B cell (primary cell): ENCODE data around the gene CDH13. TPM values are rescaled to one million over a fixed set of nuclear protein-coding genes. Genes with fewer than 3 reads are reported as not detected.

Experiments
- ATAC-seq: fragments of 200-7000 bp; cut with Tn5 transposase; one replicate; pipeline ENCODE4 v1.10.0; 2021; ENCODE audit warnings: low read depth, mild to moderate bottlenecking, moderate number of reproducible peaks, moderate library complexity
- CTCF ChIA-PET: fragments of 350-600 bp; sonication (Branson Sonifier 250); formaldehyde crosslinking; loops from one replicate; lab custom pipeline; 2021; ENCODE audit warnings: antibody characterized with exemption, inconsistent platforms; lab: Charles Lee
- POLR2A ChIA-PET: fragments of 350-600 bp; sonication (Branson Sonifier 250); formaldehyde crosslinking; loops from one replicate; lab custom pipeline; 2021; ENCODE audit warnings: antibody characterized with exemption; lab: Charles Lee
- DNase-seq: peaks from one replicate; pipeline ENCODE4 v3.0.0; 2013
- H2AFZ ChIP-seq: 2 replicates; pipeline ENCODE4 v1.6.1; 2012; ENCODE audit warnings: mild to moderate bottlenecking, low read depth, low read length; ENCODE audit not compliant: insufficient read depth, poor library complexity, severe bottlenecking
- H3K27ac ChIP-seq, 2 donors: 1 replicate in 1 of 2; 2 replicates in 1 of 2; pipeline ENCODE4 v1.5.1; 2012 to 2013; ENCODE audit warnings: low read length in 2 of 2, mild to moderate bottlenecking in 2 of 2, moderate library complexity in 1 of 2
- H3K27me3 ChIP-seq, 4 experiments: fragments of 200-600 bp in 1 of 4; sonication (generic) in 1 of 4; replicated peaks in 1 of 4; 1 replicate in 2 of 4; 2 replicates in 2 of 4; pipeline versions ENCODE4 v1.6.1 to v1.7.0; 2013 to 2016; ENCODE audit warnings: low read length in 3 of 4, mild to moderate bottlenecking in 2 of 4, mixed read lengths in 1 of 4, moderate library complexity in 1 of 4; ENCODE audit not compliant: insufficient read depth in 4 of 4, control insufficient read depth in 3 of 4; ENCODE audit errors: control extremely low read depth in 1 of 4
- H3K36me3 ChIP-seq, 2 experiments: replicated peaks in 1 of 2; 1 replicate in 1 of 2; 2 replicates in 1 of 2; pipeline versions ENCODE4 v1.6.1 to v1.7.1; 2013; ENCODE audit warnings: low read length in 1 of 2; ENCODE audit not compliant: insufficient read depth in 2 of 2, control insufficient read depth in 1 of 2; ENCODE audit errors: control extremely low read depth in 1 of 2, extremely low read depth in 1 of 2
- H3K4me1 ChIP-seq, 2 donors: fragments of 200-600 bp in 1 of 2; sonication (generic) in 1 of 2; 1 replicate in 1 of 2; 2 replicates in 1 of 2; pipeline versions ENCODE4 v1.5.1 to v1.6.1; 2013 to 2017; ENCODE audit warnings: low read length in 2 of 2; ENCODE audit not compliant: control insufficient read depth in 2 of 2, insufficient read depth in 2 of 2
- H3K4me2 ChIP-seq: replicated peaks from 2 replicates; pipeline ENCODE3; 2012; ENCODE audit warnings: mild to moderate bottlenecking, low read depth, low read length; ENCODE audit not compliant: poor library complexity, severe bottlenecking
- H3K4me3 ChIP-seq, 5 experiments: fragments of 200-600 bp in 1 of 5; sonication (generic) in 1 of 5; 1 replicate in 3 of 5; 2 replicates in 2 of 5; pipeline versions ENCODE4 v1.5.1 to v1.7.0; 2011 to 2016; ENCODE audit warnings: low read length in 4 of 5, mild to moderate bottlenecking in 4 of 5, low read depth in 2 of 5, control low read depth in 1 of 5, moderate library complexity in 1 of 5; ENCODE audit not compliant: insufficient read depth in 1 of 5; ENCODE audit errors: control extremely low read depth in 1 of 5, extremely low read depth in 1 of 5
- H3K79me2 ChIP-seq: fragments of 200-600 bp; sonication (generic); one replicate; pipeline ENCODE4 v1.6.0; 2016; ENCODE audit warnings: low read length; ENCODE audit not compliant: control insufficient read depth, insufficient read depth
- H3K9ac ChIP-seq: fragments of 200-600 bp; sonication (generic); 2 replicates; pipeline ENCODE4 v1.6.1; 2017; ENCODE audit warnings: mild to moderate bottlenecking, low read length, moderate library complexity
- H3K9me3 ChIP-seq, 3 donors: one replicate each; pipeline versions ENCODE4 v1.6.1 to v1.7.1; 2013; ENCODE audit warnings: low read length in 2 of 3; ENCODE audit not compliant: control insufficient read depth in 2 of 3, insufficient read depth in 1 of 3; ENCODE audit errors: control extremely low read depth in 1 of 3
- H4K20me1 ChIP-seq: 2 replicates; pipeline ENCODE4 v1.6.0; 2012; ENCODE audit warnings: mild to moderate bottlenecking, low read length; ENCODE audit not compliant: insufficient read depth, control insufficient read depth, poor library complexity, severe bottlenecking
- H3K27ac Mint-ChIP-seq: one replicate; pipeline ENCODE4 v1.8.0; 2021; ENCODE audit warnings: mixed read lengths
- H3K27me3 Mint-ChIP-seq: one replicate; pipeline ENCODE4 v1.8.0; 2021; ENCODE audit warnings: mixed read lengths
- H3K4me1 Mint-ChIP-seq: one replicate; pipeline ENCODE4 v1.8.0; 2021; ENCODE audit warnings: mixed read lengths
- H3K4me3 Mint-ChIP-seq: one replicate; pipeline ENCODE4 v1.8.0; 2021; ENCODE audit warnings: mixed read lengths
- H3K9me3 Mint-ChIP-seq: one replicate; pipeline ENCODE4 v1.8.0; 2022; ENCODE audit warnings: mixed read lengths; ENCODE audit not compliant: insufficient read depth
- EZH2 ChIP-seq: IDR thresholded peaks from 2 replicates; pipeline ENCODE4 v1.6.1; 2012; ENCODE audit warnings: borderline replicate concordance, low read depth, mild to moderate bottlenecking, moderate library complexity, low read length; ENCODE audit not compliant: insufficient read depth, poor library complexity, severe bottlenecking
- WGBS: methylation state at CpG from one replicate; pipeline ENCODE4 v1.1.5; 2013; ENCODE audit warnings: missing lambda C conversion rate; ENCODE audit not compliant: insufficient coverage; 5-methylcytosine and 5-hydroxymethylcytosine counted together
- intact Hi-C: fragments of 100-400 bp; cut with micrococcal nuclease; formaldehyde crosslinking; loops from one replicate; pipeline ENCODE4 v1.10.0; 2022
- polyA plus RNA-seq: library from polyadenylated mRNA; depleted of rRNA; stranded (reverse); fragments of >200 nt; gene quantifications from 2 replicates; pipeline ENCODE4 v1.2.3, GENCODE V29; 2012
- total RNA-seq, 2 donors: library from RNA; stranded (reverse); fragments of 120-200 nt in 1 of 2; gene quantifications; 1 replicate in 1 of 2; 2 replicates in 1 of 2; pipeline versions ENCODE4 v1.2.3 to v1.2.4, GENCODE V29; 2013 to 2022
- TF ChIP-seq, protein P1 (sequence below): fragments of 200-600 bp; IDR thresholded peaks from one replicate; pipeline ENCODE4 v1.8.0; 2022; ENCODE audit warnings: antibody characterized with exemption, mild to moderate bottlenecking

Gene CDH13
- total and polyA plus RNA-seq, 2 donors (not counting 1 experiment from before 2014, with no cell fraction given) = not detected

DNA sequence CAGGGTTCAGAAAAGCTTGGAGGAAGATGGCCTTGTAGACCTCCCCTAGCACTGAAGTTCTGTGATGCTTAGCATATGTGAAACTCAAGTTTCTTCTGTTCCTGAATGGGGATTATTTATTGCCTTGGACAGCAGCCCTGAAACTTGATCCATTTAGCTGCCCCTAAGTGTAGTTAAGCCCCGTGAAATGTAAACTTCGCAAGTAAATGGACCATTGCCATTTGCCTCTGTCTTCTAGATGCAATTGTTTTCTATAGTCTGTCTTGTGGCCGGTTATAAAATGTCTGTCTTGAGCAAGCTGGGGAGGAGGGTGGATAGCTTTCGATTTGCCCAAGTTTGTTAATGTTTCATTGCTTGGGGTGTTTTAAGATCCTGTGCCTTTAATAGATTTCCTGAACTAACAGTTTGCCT, 261.8 kb downstream of the CDH13 start:
- intact Hi-C loops = no loop called here
- H3K27ac Mint-ChIP-seq = no peak overlapping the region
- DNase-seq = no peak

DNA sequence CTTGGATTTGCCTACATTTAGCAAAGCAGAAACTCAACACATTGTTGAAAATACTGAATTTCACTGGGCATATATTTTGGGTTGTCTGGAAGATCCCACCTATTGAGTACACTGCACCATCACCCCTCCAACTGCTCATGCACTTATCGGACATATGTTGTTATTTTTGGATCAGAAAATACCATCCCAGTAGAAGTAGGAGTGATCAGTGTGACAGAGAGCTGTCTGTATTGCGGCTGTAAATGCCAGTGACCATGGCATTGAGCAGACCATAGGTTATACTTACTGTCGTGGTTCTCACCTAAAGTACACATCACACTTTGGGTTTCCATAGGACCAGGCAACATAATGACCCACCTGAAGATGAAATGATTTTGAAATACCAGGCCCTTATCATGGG, 264.7 kb downstream of the CDH13 start:
- Histone ChIP-seq H3K9ac (no peak overlapping the region), H3K4me1 (no peaks in the 10 kb centered on the region), H3K4me3 (no peak overlapping the region), H3K27ac (no peak overlapping the region), H3K27me3 (no peaks in the 10 kb centered on the region), H3K4me2 (no peak overlapping the region), H2AFZ (no peak overlapping the region), H3K79me2 (no peaks in the 10 kb centered on the region), H3K9me3 (no peaks in the 10 kb centered on the region), H3K36me3 (no peaks in the 10 kb centered on the region), H4K20me1 (no peaks in the 10 kb centered on the region)
- intact Hi-C loops = no loop called here
- H3K4me1 Mint-ChIP-seq = no peaks in the 10 kb centered on the region
- ATAC-seq (no peak), DNase-seq (no peak)
- POLR2A ChIA-PET = no interaction called here
- TF ChIP-seq, protein P1, sequence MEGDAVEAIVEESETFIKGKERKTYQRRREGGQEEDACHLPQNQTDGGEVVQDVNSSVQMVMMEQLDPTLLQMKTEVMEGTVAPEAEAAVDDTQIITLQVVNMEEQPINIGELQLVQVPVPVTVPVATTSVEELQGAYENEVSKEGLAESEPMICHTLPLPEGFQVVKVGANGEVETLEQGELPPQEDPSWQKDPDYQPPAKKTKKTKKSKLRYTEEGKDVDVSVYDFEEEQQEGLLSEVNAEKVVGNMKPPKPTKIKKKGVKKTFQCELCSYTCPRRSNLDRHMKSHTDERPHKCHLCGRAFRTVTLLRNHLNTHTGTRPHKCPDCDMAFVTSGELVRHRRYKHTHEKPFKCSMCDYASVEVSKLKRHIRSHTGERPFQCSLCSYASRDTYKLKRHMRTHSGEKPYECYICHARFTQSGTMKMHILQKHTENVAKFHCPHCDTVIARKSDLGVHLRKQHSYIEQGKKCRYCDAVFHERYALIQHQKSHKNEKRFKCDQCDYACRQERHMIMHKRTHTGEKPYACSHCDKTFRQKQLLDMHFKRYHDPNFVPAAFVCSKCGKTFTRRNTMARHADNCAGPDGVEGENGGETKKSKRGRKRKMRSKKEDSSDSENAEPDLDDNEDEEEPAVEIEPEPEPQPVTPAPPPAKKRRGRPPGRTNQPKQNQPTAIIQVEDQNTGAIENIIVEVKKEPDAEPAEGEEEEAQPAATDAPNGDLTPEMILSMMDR = no peak
- no peak for TF ChIP-seq EZH2
- no peak overlapping the region for H3K4me3 Mint-ChIP-seq
- H3K9me3 Mint-ChIP-seq = peaks cover 2% of the 10 kb centered on the region
- CTCF ChIA-PET = no interaction called here
- no CpG with 5 or more reads among the region's 3 CpGs for WGBS
- peaks cover 12% of the 10 kb centered on the region for H3K27me3 Mint-ChIP-seq
- no peak overlapping the region for H3K27ac Mint-ChIP-seq

More for the DNA sequence above, 261.8 kb downstream of the CDH13 start:
- no peaks in the 10 kb centered on the region for H3K9me3 Mint-ChIP-seq
- H3K4me1 ChIP-seq = peaks cover 2% of the 10 kb centered on the region in 2 donors
- H3K27me3 ChIP-seq = no peaks in the 10 kb centered on the region
- no peak overlapping the region for H3K9ac ChIP-seq
- no peaks in the 10 kb centered on the region for H3K79me2 ChIP-seq
- H3K4me3 Mint-ChIP-seq = no peak overlapping the region
- no peak overlapping the region for H2AFZ ChIP-seq
- H3K4me2 ChIP-seq = no peak overlapping the region
- H3K4me3 ChIP-seq = no peak overlapping the region
- no peaks in the 10 kb centered on the region for H3K36me3 ChIP-seq
- WGBS = 59% methylated on average over 3 of the region's 4 CpGs
- H3K27me3 Mint-ChIP-seq = peaks cover 12% of the 10 kb centered on the region
- TF ChIP-seq, protein P1 = no peak
- TF ChIP-seq EZH2 = no peak
- peaks cover 3% of the 10 kb centered on the region for H3K4me1 Mint-ChIP-seq
- POLR2A ChIA-PET = no interaction called here
- CTCF ChIA-PET = no interaction called here
- H3K27ac ChIP-seq = no peak overlapping the region
- no peaks in the 10 kb centered on the region for H4K20me1 ChIP-seq
- no peak for ATAC-seq
- no peaks in the 10 kb centered on the region for H3K9me3 ChIP-seq
